GM03348 (cell line): ENCODE data around the gene ATP5PD.
A peak's percentile ranks its signal among the peaks of the same experiment; 100 is the strongest.
"Not testable (repeated sequence)": the region's sequence is repeated elsewhere in the genome, so short reads cannot be mapped to it uniquely, and the experiment has no call there.

ENCODE experiments used
- DNase-seq: peaks from one replicate; pipeline ENCODE4 v3.0.0; 2012; ENCODE audit warnings: low spot score

ATP5PD gene

GRCh38 chr17:75077496-75078283 is 30.9 kb upstream of the ATP5PD start:
- peak; percentile 36 for DNase-seq

- no peak for DNase-seq
Measured at GRCh38 chr17:75077072-75077495, 30.3 kb upstream of the ATP5PD start.

GRCh38 chr17:75075597-75076336 is 29.0 kb upstream of the ATP5PD start:
- DNase-seq = peak; percentile 24

GRCh38 chr17:75074532-75074931 is 27.8 kb upstream of the ATP5PD start:
- no peak for DNase-seq

- peak; percentile 59 for DNase-seq
Measured at GRCh38 chr17:75073618-75074047, 26.9 kb upstream of the ATP5PD start.

GRCh38 chr17:75072909-75073308 is 26.1 kb upstream of the ATP5PD start:
- not testable (repeated sequence) for DNase-seq

- not testable (repeated sequence) for DNase-seq
Measured at GRCh38 chr17:75071478-75072271, 24.9 kb upstream of the ATP5PD start.

- DNase-seq = peak; percentile 63
Measured at GRCh38 chr17:75069783-75070182, 23.0 kb upstream of the ATP5PD start.

GRCh38 chr17:75068750-75069149 is 22.0 kb upstream of the ATP5PD start:
- no peak for DNase-seq

GRCh38 chr17:75067856-75068255 is 21.1 kb upstream of the ATP5PD start:
- DNase-seq = no peak

- no peak for DNase-seq
Measured at GRCh38 chr17:75065562-75066151, 18.9 kb upstream of the ATP5PD start.

GRCh38 chr17:75064867-75065561 is 18.2 kb upstream of the ATP5PD start:
- DNase-seq = no peak

GRCh38 chr17:75064460-75064859 is 17.7 kb upstream of the ATP5PD start:
- no peak for DNase-seq

GRCh38 chr17:75064040-75064439 is 17.3 kb upstream of the ATP5PD start:
- no peak for DNase-seq

- DNase-seq = no peak
Measured at GRCh38 chr17:75063626-75064025, 16.9 kb upstream of the ATP5PD start.

- DNase-seq = no peak
Measured at GRCh38 chr17:75063201-75063600, 16.4 kb upstream of the ATP5PD start.

GRCh38 chr17:75061618-75062017 is 14.8 kb upstream of the ATP5PD start:
- no peak for DNase-seq

GRCh38 chr17:75061055-75061438 is 14.3 kb upstream of the ATP5PD start:
- no peak for DNase-seq

GRCh38 chr17:75060434-75061054 is 13.8 kb upstream of the ATP5PD start:
- no peak for DNase-seq

- peak; percentile 82 for DNase-seq
Measured at GRCh38 chr17:75059369-75060345, 12.9 kb upstream of the ATP5PD start.
